Right lobe of liver (tissue), 6 donors: ENCODE results near the gene UGT1A9. TPM values are rescaled to one million over a fixed set of nuclear protein-coding genes. Genes with fewer than 3 reads are reported as not detected.

ENCODE experiments used
- ATAC-seq, 4 donors: fragments of 200-7000 bp; cut with Tn5 transposase; one replicate each; pipeline ENCODE4 v1.9.1; 2020; ENCODE audit warnings: mild to moderate bottlenecking in 4 of 4, moderate library complexity in 4 of 4
- DNase-seq, 3 donors: peaks; one replicate each; pipeline ENCODE4 v3.0.0-alpha.2; 2020
- H3K27ac ChIP-seq, 3 donors: fragments of 200-600 bp; one replicate each; pipeline ENCODE4 v1.8.0; 2022
- H3K27me3 ChIP-seq, 2 donors: fragments of 200-600 bp; one replicate each; pipeline ENCODE4 v1.8.0; 2022
- H3K36me3 ChIP-seq, 4 donors: fragments of 200-600 bp; sonication (generic) in 1 of 4; one replicate each; pipeline versions ENCODE4 v1.5.1 to v1.8.0; 2017 to 2022; ENCODE audit warnings: control low read depth in 1 of 4
- H3K4me1 ChIP-seq, 4 donors: fragments of 200-600 bp; sonication (generic) in 1 of 4; one replicate each; pipeline versions ENCODE4 v1.5.1 to v1.8.0; 2017 to 2022; ENCODE audit warnings: control low read depth in 1 of 4
- H3K4me3 ChIP-seq, 3 donors: fragments of 200-600 bp; one replicate each; pipeline ENCODE4 v1.8.0; 2022
- H3K9me3 ChIP-seq, 4 donors: fragments of 200-600 bp; sonication (generic) in 1 of 4; one replicate each; pipeline versions ENCODE4 v1.5.1 to v1.8.0; 2017 to 2022; ENCODE audit warnings: control low read depth in 1 of 4
- CTCF ChIP-seq, 4 donors: fragments of 200-600 bp in 3 of 4; fragments of 450-650 bp in 1 of 4; IDR thresholded peaks; one replicate each; pipeline versions ENCODE4 v1.5.1 to v1.8.0; 2016 to 2022; ENCODE audit warnings: antibody characterized with exemption in 4 of 4, mild to moderate bottlenecking in 2 of 4
- POLR2A ChIP-seq: fragments of 450-650 bp; IDR thresholded peaks from one replicate; pipeline ENCODE4 v1.6.1; 2017; ENCODE audit warnings: antibody characterized with exemption, mild to moderate bottlenecking
- WGBS: methylation state at CpG from one replicate; pipeline ENCODE4 v1.1.6; 2018; ENCODE audit warnings: low coverage, low lambda C conversion rate; ENCODE audit not compliant: insufficient coverage; ENCODE audit errors: missing lambda C conversion rate; 5-methylcytosine and 5-hydroxymethylcytosine counted together
- intact Hi-C, 2 donors: fragments of 100-400 bp; cut with DNase I; formaldehyde crosslinking; loops; one replicate each; pipeline versions ENCODE4 v1.11.2 to v1.14.1; 2022
- total RNA-seq, 6 experiments: library from RNA; depleted of rRNA in 2 of 6; stranded (reverse); fragments of >200 nt in 2 of 6; fragmentation: NEBNext Ultra II Directional in 3 of 6; extraction: Animal tissue kit (Norgen Biotek cat#: 25700) in 3 of 6; gene quantifications; one replicate each; pipeline versions ENCODE4 v1.1.0 to v1.2.4, GENCODE V29; 2016 to 2023
- donor health status: DM: no; HTN: yes; CAD: no.
- donor health status: DM: no; HTN: no; CAD: no.
- donor health status: DM: no; HTN: no; CAD: no.
- donor health status: DM: no; HTN: yes; CAD: no.
- donor health status: DM: no; HTN: yes; CAD: no.

The UGT1A9 gene
- total RNA-seq, 6 experiments from 2014 or later = 91.6 to 365 (median 108) TPM

- Histone ChIP-seq H3K9me3 (no peaks in the 10 kb centered on the region), H3K4me1 (peaks cover 0 to 50% (median 12%) of the 10 kb centered on the region in 4 donors), H3K27ac (peak overlapping the region; percentile 6 to 70 (median 26)), H3K4me3 (peak overlapping the region; percentile 22 to 66 (median 46)), H3K36me3 (no peaks in the 10 kb centered on the region), H3K27me3 (no peaks in the 10 kb centered on the region)
- DNase-seq = no peak
- 14% methylated on average over 1 of the region's 1 CpG for WGBS
- TF ChIP-seq CTCF (IDR thresholded peaks at IDR 0.05) (peak in 3 of 4 donors; percentile 9 to 22 (median 18)), POLR2A (peak; percentile 15)
- ATAC-seq = peak in 3 of 4 donors; percentile 26 to 36 (median 34)
- intact Hi-C loops = no loop called here
These were observed 2.6 kb downstream of the UGT1A9 start for GRCh38 chr2:233674314-233674713.

GRCh38 chr2:233674995-233675394 lies 3.3 kb downstream of the UGT1A9 start:
- whole genome bisulfite sequencing = 29% methylated on average over 4 of the region's 4 CpGs
- intact Hi-C loops = no loop called here
- Histone ChIP-seq H3K4me3 (peak overlapping the region in 2 of 3 donors; percentile 46 to 66), H3K9me3 (no peaks in the 10 kb centered on the region), H3K4me1 (peaks cover 0 to 43% (median 9%) of the 10 kb centered on the region in 4 donors), H3K36me3 (no peaks in the 10 kb centered on the region), H3K27me3 (no peaks in the 10 kb centered on the region), H3K27ac (peak overlapping the region in 1 of 3 donors; percentile 70)
- no peak for DNase-seq
- no peak for TF ChIP-seq CTCF (IDR thresholded peaks at IDR 0.05)
- TF ChIP-seq POLR2A = no peak
- ATAC-seq = no peak

- ATAC-seq (no peak), DNase-seq (no peak)
- Histone ChIP-seq H3K36me3 (no peaks in the 10 kb centered on the region), H3K4me3 (no peak overlapping the region), H3K27ac (no peak overlapping the region), H3K4me1 (peaks cover 0 to 39% (median 6%) of the 10 kb centered on the region in 4 donors), H3K9me3 (no peaks in the 10 kb centered on the region), H3K27me3 (no peaks in the 10 kb centered on the region)
- TF ChIP-seq POLR2A = no peak
- no peak for TF ChIP-seq CTCF (IDR thresholded peaks at IDR 0.05)
- intact Hi-C loops = no loop called here
- WGBS = 92% methylated on average over 2 of the region's 2 CpGs
These were observed 4.3 kb downstream of the UGT1A9 start for GRCh38 chr2:233676046-233676445.

- Histone ChIP-seq H3K36me3 (no peaks in the 10 kb centered on the region), H3K27me3 (no peaks in the 10 kb centered on the region), H3K4me3 (no peak overlapping the region), H3K9me3 (no peaks in the 10 kb centered on the region), H3K4me1 (peaks cover 0 to 36% (median 3%) of the 10 kb centered on the region in 4 donors), H3K27ac (no peak overlapping the region)
- no peak for DNase-seq
- no peak for ATAC-seq
- intact Hi-C loops = no loop called here
- WGBS = 82% methylated on average over 2 of the region's 4 CpGs
- TF ChIP-seq POLR2A = no peak
- TF ChIP-seq CTCF (IDR thresholded peaks at IDR 0.05) = no peak
These were observed 7.5 kb downstream of the UGT1A9 start for GRCh38 chr2:233679196-233679595.
